ENCODE results near the gene RNFT2.

DNA sequence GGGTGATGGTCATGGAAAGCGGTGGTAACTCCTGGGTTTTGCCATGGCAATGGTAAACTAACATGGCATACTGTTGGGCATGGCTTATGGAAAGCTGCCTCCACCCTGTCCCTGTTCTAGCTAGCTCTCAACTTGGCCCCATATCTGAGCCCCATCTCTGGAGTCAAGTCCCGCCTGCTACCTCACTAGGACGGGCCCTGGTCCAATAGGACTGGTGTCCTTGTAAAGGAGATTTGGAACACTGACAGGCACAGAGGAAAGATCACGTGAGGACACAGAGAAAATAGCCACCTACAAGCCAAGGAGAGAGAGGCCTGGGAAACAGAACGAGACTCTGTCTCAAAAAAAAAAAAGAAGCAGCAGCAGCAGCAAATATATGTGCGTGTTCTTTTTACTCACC is 59.8 kb downstream of the RNFT2 start:
- TF ChIP-seq, protein P1, sequence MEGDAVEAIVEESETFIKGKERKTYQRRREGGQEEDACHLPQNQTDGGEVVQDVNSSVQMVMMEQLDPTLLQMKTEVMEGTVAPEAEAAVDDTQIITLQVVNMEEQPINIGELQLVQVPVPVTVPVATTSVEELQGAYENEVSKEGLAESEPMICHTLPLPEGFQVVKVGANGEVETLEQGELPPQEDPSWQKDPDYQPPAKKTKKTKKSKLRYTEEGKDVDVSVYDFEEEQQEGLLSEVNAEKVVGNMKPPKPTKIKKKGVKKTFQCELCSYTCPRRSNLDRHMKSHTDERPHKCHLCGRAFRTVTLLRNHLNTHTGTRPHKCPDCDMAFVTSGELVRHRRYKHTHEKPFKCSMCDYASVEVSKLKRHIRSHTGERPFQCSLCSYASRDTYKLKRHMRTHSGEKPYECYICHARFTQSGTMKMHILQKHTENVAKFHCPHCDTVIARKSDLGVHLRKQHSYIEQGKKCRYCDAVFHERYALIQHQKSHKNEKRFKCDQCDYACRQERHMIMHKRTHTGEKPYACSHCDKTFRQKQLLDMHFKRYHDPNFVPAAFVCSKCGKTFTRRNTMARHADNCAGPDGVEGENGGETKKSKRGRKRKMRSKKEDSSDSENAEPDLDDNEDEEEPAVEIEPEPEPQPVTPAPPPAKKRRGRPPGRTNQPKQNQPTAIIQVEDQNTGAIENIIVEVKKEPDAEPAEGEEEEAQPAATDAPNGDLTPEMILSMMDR (IDR thresholded peaks at IDR 0.05; ENCODE audit: low read depth, low read length): no peak
- no peak for TF ChIP-seq MYC (IDR thresholded peaks at IDR 0.05; ENCODE audit: low read depth, low read length)
- no peak for TF ChIP-seq POLR2A (IDR thresholded peaks at IDR 0.05; ENCODE audit: extremely low read depth, insufficient read length)
- TF ChIP-seq, protein P2, sequence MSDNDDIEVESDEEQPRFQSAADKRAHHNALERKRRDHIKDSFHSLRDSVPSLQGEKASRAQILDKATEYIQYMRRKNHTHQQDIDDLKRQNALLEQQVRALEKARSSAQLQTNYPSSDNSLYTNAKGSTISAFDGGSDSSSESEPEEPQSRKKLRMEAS (IDR thresholded peaks at IDR 0.05; ENCODE audit: low read depth, low read length): no peak
